Right lobe of liver (tissue), 4 donors: ENCODE data around the gene BPIFB4.

Experiments
- CTCF ChIP-seq, 4 donors: fragments of 200-600 bp in 3 of 4; fragments of 450-650 bp in 1 of 4; IDR thresholded peaks; one replicate each; pipeline versions ENCODE4 v1.5.1 to v1.8.0; 2016 to 2022; ENCODE audit warnings: antibody characterized with exemption in 4 of 4, mild to moderate bottlenecking in 2 of 4
- POLR2A ChIP-seq: fragments of 450-650 bp; IDR thresholded peaks from one replicate; pipeline ENCODE4 v1.6.1; 2017; ENCODE audit warnings: antibody characterized with exemption, mild to moderate bottlenecking
- donor health status: DM: no; HTN: no; CAD: no.
- donor health status: DM: no; HTN: no; CAD: no.
- donor health status: DM: no; HTN: yes; CAD: no.

- TF ChIP-seq POLR2A (no peak), CTCF (IDR thresholded peaks at IDR 0.05) (no peak)
Observed at GRCh38 chr20:33099843-33100538, 20.5 kb downstream of the BPIFB4 start.
